CD14-positive monocyte (primary cell): ENCODE measurements around the gene LYPD1. TPM values are rescaled to one million over a fixed set of nuclear protein-coding genes. Genes with fewer than 3 reads are reported as not detected.

Experiments used
- DNase-seq, 3 donors: peaks; one replicate each; pipeline ENCODE4 v3.0.0-alpha.2; 2011 to 2022
- H2AFZ ChIP-seq: 2 replicates; pipeline ENCODE4 v1.6.0; 2012; ENCODE audit warnings: mild to moderate bottlenecking, low read depth, low read length, inconsistent platforms; ENCODE audit not compliant: insufficient read depth, poor library complexity, severe bottlenecking
- H3K27ac ChIP-seq, 2 donors: 1 replicate in 1 of 2; 2 replicates in 1 of 2; pipeline ENCODE4 v1.5.1; 2012 to 2013; ENCODE audit warnings: low read length in 2 of 2, control low read depth in 1 of 2, inconsistent platforms in 1 of 2, low read depth in 1 of 2, mild to moderate bottlenecking in 1 of 2
- H3K27me3 ChIP-seq, 2 donors: one replicate each; pipeline versions ENCODE4 v1.6.0 to v1.6.1; 2011 to 2013; ENCODE audit warnings: low read length in 2 of 2; ENCODE audit not compliant: control insufficient read depth in 2 of 2, insufficient read depth in 2 of 2
- H3K36me3 ChIP-seq, 2 donors: replicated peaks in 1 of 2; 1 replicate in 1 of 2; 2 replicates in 1 of 2; pipeline versions ENCODE4 v1.5.1 to v1.6.1; 2012 to 2013; ENCODE audit warnings: low read length in 2 of 2, control low read depth in 1 of 2, inconsistent platforms in 1 of 2, mild to moderate bottlenecking in 1 of 2; ENCODE audit not compliant: insufficient read depth in 2 of 2, control insufficient read depth in 1 of 2
- H3K4me1 ChIP-seq, 2 donors: 1 replicate in 1 of 2; 2 replicates in 1 of 2; pipeline versions ENCODE4 v1.5.1 to v1.6.1; 2012 to 2013; ENCODE audit warnings: low read length in 2 of 2, control low read depth in 1 of 2, inconsistent platforms in 1 of 2, mild to moderate bottlenecking in 1 of 2, moderate library complexity in 1 of 2; ENCODE audit not compliant: insufficient read depth in 2 of 2, control insufficient read depth in 1 of 2
- H3K4me2 ChIP-seq: replicated peaks from 2 replicates; pipeline ENCODE3; 2012; ENCODE audit warnings: low read length, moderate library complexity, mild to moderate bottlenecking; ENCODE audit not compliant: poor library complexity, severe bottlenecking; ENCODE audit errors: extremely low read depth
- H3K4me3 ChIP-seq, 3 experiments: fragments of 200-600 bp in 1 of 3; sonication (generic) in 1 of 3; replicated peaks in 1 of 3; 1 replicate in 2 of 3; 2 replicates in 1 of 3; pipeline ENCODE4 v1.5.1; 2011 to 2013; ENCODE audit warnings: low read length in 3 of 3, mild to moderate bottlenecking in 3 of 3, control low read depth in 2 of 3, low read depth in 2 of 3, inconsistent platforms in 1 of 3, moderate library complexity in 1 of 3
- H3K79me2 ChIP-seq: 2 replicates; pipeline ENCODE4 v1.6.0; 2012; ENCODE audit warnings: mild to moderate bottlenecking, control low read depth, inconsistent platforms, low read length, moderate library complexity; ENCODE audit not compliant: insufficient read depth
- H3K9ac ChIP-seq: 2 replicates; pipeline ENCODE4 v1.6.0; 2017; ENCODE audit warnings: low read length, mild to moderate bottlenecking; ENCODE audit not compliant: insufficient read depth, poor library complexity, severe bottlenecking
- H3K9me3 ChIP-seq, 2 donors: replicated peaks in 1 of 2; 1 replicate in 1 of 2; 2 replicates in 1 of 2; pipeline versions ENCODE4 v1.5.1 to v1.6.1; 2012 to 2013; ENCODE audit warnings: low read length in 2 of 2, control low read depth in 1 of 2; ENCODE audit not compliant: control insufficient read depth in 1 of 2, insufficient read depth in 1 of 2
- H4K20me1 ChIP-seq: 2 replicates; pipeline ENCODE4 v1.6.0; 2012; ENCODE audit warnings: mild to moderate bottlenecking, low read length, control low read depth, moderate library complexity; ENCODE audit not compliant: insufficient read depth
- H3K27ac Mint-ChIP-seq, 7 donors: one replicate each; pipeline ENCODE4 v1.8.0; 2020; ENCODE audit warnings: mild to moderate bottlenecking in 7 of 7, mixed read lengths in 7 of 7, moderate library complexity in 6 of 7, inconsistent platforms in 2 of 7
- H3K27me3 Mint-ChIP-seq, 3 donors: one replicate each; pipeline ENCODE4 v1.8.0; 2021 to 2022; ENCODE audit warnings: low read depth in 3 of 3, mild to moderate bottlenecking in 3 of 3, mixed read lengths in 3 of 3, moderate library complexity in 3 of 3, inconsistent platforms in 1 of 3
- H3K36me3 Mint-ChIP-seq, 2 donors: one replicate each; pipeline ENCODE4 v1.8.0; 2020; ENCODE audit warnings: mixed read lengths in 2 of 2, inconsistent platforms in 1 of 2, mild to moderate bottlenecking in 1 of 2
- H3K4me1 Mint-ChIP-seq: one replicate; pipeline ENCODE4 v1.8.0; 2020; ENCODE audit warnings: mild to moderate bottlenecking, mixed read lengths
- H3K4me3 Mint-ChIP-seq, 2 donors: one replicate each; pipeline ENCODE4 v1.8.0; 2020; ENCODE audit warnings: mild to moderate bottlenecking in 2 of 2, mixed read lengths in 2 of 2, moderate library complexity in 1 of 2
- H3K9me3 Mint-ChIP-seq, 7 donors: one replicate each; pipeline ENCODE4 v1.8.0; 2020 to 2022; ENCODE audit warnings: mixed read lengths in 7 of 7, mild to moderate bottlenecking in 6 of 7, moderate library complexity in 6 of 7, inconsistent platforms in 2 of 7
- WGBS: methylation state at CpG from one replicate; pipeline ENCODE4 v1.1.5; 2013; ENCODE audit warnings: missing lambda C conversion rate; ENCODE audit not compliant: insufficient coverage; 5-methylcytosine and 5-hydroxymethylcytosine counted together
- intact Hi-C, 2 donors: fragments of 100-400 bp; cut with micrococcal nuclease; formaldehyde crosslinking; loops; one replicate each; pipeline versions ENCODE4 v1.15.0 to v1.15.1; 2023
- polyA plus RNA-seq, 3 donors: library from polyadenylated mRNA; depleted of rRNA in 1 of 3; unstranded in 2 of 3; stranded (reverse) in 1 of 3; fragments of 300-500 nt in 2 of 3; fragments of >200 nt in 1 of 3; fragmentation: Illumina TruSeq in 2 of 3; gene quantifications; 1 replicate in 2 of 3; 2 replicates in 1 of 3; pipeline ENCODE4 v1.2.3, GENCODE V29; 2012 to 2021
- TF ChIP-seq, protein P1 (sequence below): fragments of 200-600 bp; IDR thresholded peaks from one replicate; pipeline ENCODE4 v1.8.0; 2022; ENCODE audit warnings: antibody characterized with exemption, mild to moderate bottlenecking

The LYPD1 gene
- polyA plus RNA-seq, 3 donors: not detected

GRCh38 chr2:132652474-132652873 is 17.5 kb downstream of the LYPD1 start:
- DNase-seq: no peak
- Mint-ChIP-seq H3K4me3 (no peak overlapping the region), H3K27me3 (peaks cover 1 to 6% (median 2%) of the 10 kb centered on the region in 3 donors), H3K9me3 (no peaks in the 10 kb centered on the region), H3K4me1 (no peaks in the 10 kb centered on the region), H3K36me3 (no peaks in the 10 kb centered on the region), H3K27ac (no peak overlapping the region)
- H3K36me3 ChIP-seq: no peaks in the 10 kb centered on the region
- H3K4me2 ChIP-seq: no peak overlapping the region
- no peak overlapping the region for H2AFZ ChIP-seq
- H3K4me3 ChIP-seq: no peak overlapping the region
- no peaks in the 10 kb centered on the region for H3K9me3 ChIP-seq
- H4K20me1 ChIP-seq: no peaks in the 10 kb centered on the region
- no peaks in the 10 kb centered on the region for H3K27me3 ChIP-seq
- no peak overlapping the region for H3K27ac ChIP-seq
- no peaks in the 10 kb centered on the region for H3K79me2 ChIP-seq
- TF ChIP-seq, protein P1, sequence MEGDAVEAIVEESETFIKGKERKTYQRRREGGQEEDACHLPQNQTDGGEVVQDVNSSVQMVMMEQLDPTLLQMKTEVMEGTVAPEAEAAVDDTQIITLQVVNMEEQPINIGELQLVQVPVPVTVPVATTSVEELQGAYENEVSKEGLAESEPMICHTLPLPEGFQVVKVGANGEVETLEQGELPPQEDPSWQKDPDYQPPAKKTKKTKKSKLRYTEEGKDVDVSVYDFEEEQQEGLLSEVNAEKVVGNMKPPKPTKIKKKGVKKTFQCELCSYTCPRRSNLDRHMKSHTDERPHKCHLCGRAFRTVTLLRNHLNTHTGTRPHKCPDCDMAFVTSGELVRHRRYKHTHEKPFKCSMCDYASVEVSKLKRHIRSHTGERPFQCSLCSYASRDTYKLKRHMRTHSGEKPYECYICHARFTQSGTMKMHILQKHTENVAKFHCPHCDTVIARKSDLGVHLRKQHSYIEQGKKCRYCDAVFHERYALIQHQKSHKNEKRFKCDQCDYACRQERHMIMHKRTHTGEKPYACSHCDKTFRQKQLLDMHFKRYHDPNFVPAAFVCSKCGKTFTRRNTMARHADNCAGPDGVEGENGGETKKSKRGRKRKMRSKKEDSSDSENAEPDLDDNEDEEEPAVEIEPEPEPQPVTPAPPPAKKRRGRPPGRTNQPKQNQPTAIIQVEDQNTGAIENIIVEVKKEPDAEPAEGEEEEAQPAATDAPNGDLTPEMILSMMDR: no peak
- intact Hi-C loops: no loop called here
- no peaks in the 10 kb centered on the region for H3K4me1 ChIP-seq
- no peak overlapping the region for H3K9ac ChIP-seq
- WGBS: 93% methylated on average over 4 of the region's 8 CpGs

DNA sequence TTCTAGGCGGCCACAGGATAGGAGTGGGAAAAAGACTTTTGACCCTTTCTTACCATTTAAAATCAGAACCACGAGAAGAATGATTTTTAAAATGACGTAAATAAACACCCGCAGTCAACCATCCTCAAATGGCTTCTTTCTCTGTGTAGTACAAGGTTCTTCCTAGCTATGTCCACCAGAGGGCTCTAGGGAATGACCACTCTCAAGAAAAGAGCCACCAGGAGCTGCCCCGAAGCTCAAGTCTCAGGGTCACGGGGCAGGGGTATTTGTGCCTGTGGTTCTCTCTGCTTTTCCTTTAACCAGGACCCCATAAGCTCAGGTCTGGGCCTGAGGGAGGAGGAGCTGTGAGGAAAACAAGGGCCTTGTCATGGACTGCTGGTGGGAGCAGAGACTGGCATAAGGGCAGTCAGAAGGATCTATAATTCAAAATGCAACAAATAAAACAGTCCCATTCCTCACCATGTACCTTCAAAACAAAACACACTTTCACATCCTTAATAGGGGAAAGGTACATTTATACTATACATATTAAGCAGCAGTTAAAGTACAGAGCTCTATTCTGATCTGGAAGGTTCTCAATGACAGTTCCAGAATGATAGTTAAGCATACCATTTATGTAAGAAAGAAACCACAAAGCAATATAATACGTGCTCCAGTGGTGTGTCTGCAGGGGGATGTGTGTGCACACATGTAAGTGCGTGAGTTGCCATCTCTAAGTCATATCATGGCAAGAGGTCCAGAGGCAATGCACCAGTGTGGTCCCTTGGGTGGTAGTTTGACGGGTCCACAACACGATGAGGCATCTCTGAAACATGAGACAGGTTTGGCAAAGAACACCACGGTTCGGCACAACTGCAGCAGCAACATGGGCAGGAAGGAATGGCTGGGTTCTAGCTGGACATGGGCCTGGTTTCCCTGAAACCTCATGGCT is 18.6 kb downstream of the LYPD1 start:
- intact Hi-C loops: no loop called here
- H3K27ac Mint-ChIP-seq: peak overlapping the region in 1 of 7 donors; percentile 37
- WGBS: 95% methylated on average over 8 of the region's 12 CpGs

More for the DNA sequence above, 18.6 kb downstream of the LYPD1 start:
- H3K4me3 ChIP-seq: no peak overlapping the region
- no peaks in the 10 kb centered on the region for H3K36me3 Mint-ChIP-seq
- TF ChIP-seq, protein P1: peak; percentile 56
- no peak overlapping the region for H3K4me3 Mint-ChIP-seq
- no peaks in the 10 kb centered on the region for H3K4me1 ChIP-seq
- H4K20me1 ChIP-seq: no peaks in the 10 kb centered on the region
- no peak overlapping the region for H3K4me2 ChIP-seq
- no peaks in the 10 kb centered on the region for H3K4me1 Mint-ChIP-seq
- H3K27ac ChIP-seq: no peak overlapping the region
- no peaks in the 10 kb centered on the region for H3K27me3 ChIP-seq
- DNase-seq: no peak
- H3K36me3 ChIP-seq: no peaks in the 10 kb centered on the region
- H3K9me3 ChIP-seq: no peaks in the 10 kb centered on the region
- H3K27me3 Mint-ChIP-seq: peaks cover 1 to 6% (median 2%) of the 10 kb centered on the region in 3 donors
- H2AFZ ChIP-seq: no peak overlapping the region
- H3K9me3 Mint-ChIP-seq: peaks cover 0 to 2% (median 0%) of the 10 kb centered on the region in 7 donors
- H3K79me2 ChIP-seq: no peaks in the 10 kb centered on the region
- no peak overlapping the region for H3K9ac ChIP-seq
